Cardiac fibroblast (primary cell): ENCODE data around the gene DUSP1.

Source experiments
- DNase-seq, 2 donors: peaks; one replicate each; pipeline versions ENCODE4 v3.0.0 to v3.0.0-alpha.2; 2010; ENCODE audit warnings: low read depth in 2 of 2
- H3K4me3 ChIP-seq, 2 donors: replicated peaks in 1 of 2; 1 replicate in 1 of 2; 2 replicates in 1 of 2; pipeline ENCODE4 v1.5.1; 2011; ENCODE audit warnings: low read depth in 2 of 2, low read length in 2 of 2, mild to moderate bottlenecking in 2 of 2, moderate library complexity in 1 of 2
- CTCF ChIP-seq: IDR thresholded peaks from one replicate; pipeline ENCODE4 v1.5.1; 2011; ENCODE audit warnings: low read depth, mild to moderate bottlenecking, low read length, inconsistent platforms

The DUSP1 gene

GRCh38 chr5:172745838-172746237 lies 25.2 kb downstream of the DUSP1 start:
- no peak overlapping the region for H3K4me3 ChIP-seq
- DNase-seq = no peak
- no peak for TF ChIP-seq CTCF

- H3K4me3 ChIP-seq = no peak overlapping the region
- DNase-seq = no peak
- TF ChIP-seq CTCF = no peak
Observed at GRCh38 chr5:172745406-172745805, 25.6 kb downstream of the DUSP1 start.

- TF ChIP-seq CTCF = no peak
- no peak for DNase-seq
- H3K4me3 ChIP-seq = no peak overlapping the region
Observed at GRCh38 chr5:172744123-172745104, 26.6 kb downstream of the DUSP1 start.

- DNase-seq = no peak
- no peak overlapping the region for H3K4me3 ChIP-seq
- TF ChIP-seq CTCF = no peak
Observed at GRCh38 chr5:172743112-172743959, 27.7 kb downstream of the DUSP1 start.

- TF ChIP-seq CTCF = no peak
- no peak for DNase-seq
- no peak overlapping the region for H3K4me3 ChIP-seq
Observed at GRCh38 chr5:172741206-172741582, 29.8 kb downstream of the DUSP1 start.

GRCh38 chr5:172740428-172741205 lies 30.4 kb downstream of the DUSP1 start:
- peak; percentile 91 to 96 for DNase-seq
- no peak overlapping the region for H3K4me3 ChIP-seq
- TF ChIP-seq CTCF = no peak
